K562 (cell line): ENCODE results near the gene ZNF740. TPM values are rescaled to one million over a fixed set of nuclear protein-coding genes. Genes with fewer than 3 reads are reported as not detected.

Experiments used
- ARHGAP35 ChIP-seq: fragments of 450-650 bp; IDR thresholded peaks from 2 replicates; pipeline ENCODE4 v1.6.1; 2018; ENCODE audit not compliant: partially characterized antibody
- CBX5 ChIP-seq: IDR thresholded peaks from 2 replicates; pipeline ENCODE4 v1.6.1; 2014; ENCODE audit warnings: low read depth, borderline replicate concordance
- CREB3 ChIP-seq: fragments of 450-650 bp; conservative IDR thresholded peaks from 2 replicates; pipeline ENCODE4 v1.6.1; 2016; ENCODE audit warnings: missing genetic modification characterization, low read depth, mild to moderate bottlenecking, missing compliant biosample characterization, moderate library complexity
- CTCF ChIP-seq, 3 experiments: IDR thresholded peaks in 2 of 3; conservative IDR thresholded peaks in 1 of 3; 2 replicates each; pipeline ENCODE4 v1.5.1; 2011 to 2012; ENCODE audit warnings: low read length in 3 of 3, mild to moderate bottlenecking in 3 of 3, control low read depth in 2 of 3, improper control_type of control experiment in 1 of 3, inconsistent platforms in 1 of 3, low read depth in 1 of 3, mixed read lengths in 1 of 3, moderate library complexity in 1 of 3; ENCODE audit not compliant: insufficient read depth in 2 of 3
- DDX20 ChIP-seq: fragments of 450-650 bp; IDR thresholded peaks from 2 replicates; pipeline ENCODE4 v1.6.1; 2016; ENCODE audit warnings: missing genetic modification characterization, low read depth, mild to moderate bottlenecking, missing compliant biosample characterization, moderate library complexity
- HSF4 ChIP-seq: fragments of 250-450 bp; sonication (Bioruptor Pico); IDR thresholded peaks from 2 replicates; pipeline ENCODE4 v2.1.2; 2022; ENCODE audit warnings: mild to moderate bottlenecking, moderate library complexity, borderline replicate concordance
- PHF8 ChIP-seq: fragments of 200-600 bp; sonication (generic); IDR thresholded peaks from 2 replicates; pipeline ENCODE4 v1.6.1; 2012; ENCODE audit warnings: mixed run types, mild to moderate bottlenecking, inconsistent platforms, low read length, moderate library complexity, borderline replicate concordance
- POLR2A ChIP-seq: fragments of 450-650 bp; conservative IDR thresholded peaks from 2 replicates; pipeline ENCODE4 v1.6.1; 2016
- RFX1 ChIP-seq: fragments of 450-650 bp; IDR thresholded peaks from 2 replicates; pipeline ENCODE4 v1.6.1; 2016; ENCODE audit warnings: mild to moderate bottlenecking, moderate library complexity
- SIN3B ChIP-seq: fragments of 450-650 bp; IDR thresholded peaks from 2 replicates; pipeline ENCODE4 v1.6.1; 2017; ENCODE audit warnings: low read depth, mild to moderate bottlenecking, moderate library complexity
- SNIP1 ChIP-seq: fragments of 450-650 bp; IDR thresholded peaks from 2 replicates; pipeline ENCODE4 v1.7.1; 2017; ENCODE audit warnings: low read depth, mild to moderate bottlenecking
- TAF1 ChIP-seq: IDR thresholded peaks from 2 replicates; pipeline ENCODE4 v1.6.1; 2011; ENCODE audit warnings: mild to moderate bottlenecking, low read length, moderate library complexity; ENCODE audit not compliant: insufficient read depth, control insufficient read depth, severe bottlenecking; ENCODE audit errors: extremely low read depth
- ZBTB40 ChIP-seq, 2 experiments: fragments of 450-650 bp in 1 of 2; sonication (generic) in 1 of 2; formaldehyde crosslinking in 1 of 2; IDR thresholded peaks; 2 replicates each; pipeline versions ENCODE4 v1.7.1 to v1.9.0; 2016 to 2022; ENCODE audit warnings: inconsistent platforms in 1 of 2, mild to moderate bottlenecking in 1 of 2, missing genetic modification reagents in 1 of 2
- ZNF384 ChIP-seq: IDR thresholded peaks from 2 replicates; pipeline ENCODE4 v1.6.1; 2012; ENCODE audit warnings: low read depth, low read length, improper control_type of control experiment
- polyA plus RNA-seq, 8 experiments: library from polyadenylated mRNA; depleted of rRNA in 4 of 8; stranded (reverse) in 5 of 8; unstranded in 3 of 8; fragments of >200 nt; fragmentation: Nextera tagmentation in 2 of 8; fragmentation: Illumina TruSeq in 1 of 8; extraction: Ambion mirVana in 2 of 8; extraction: Trizol in 1 of 8; gene quantifications; 2 replicates each; pipeline versions ENCODE4 v1.2.1 to v1.2.3, GENCODE V29; 2011 to 2014; ENCODE audit warnings: inconsistent platforms in 1 of 8, missing spikeins in 1 of 8
- total RNA-seq, 7 experiments: library from RNA; depleted of rRNA in 6 of 7; stranded (reverse); fragments of >200 nt in 6 of 7; fragmentation: Illumina TruSeq in 2 of 7; extraction: Trizol in 2 of 7; gene quantifications; 2 replicates each; pipeline versions ENCODE4 v1.2.1 to v1.2.3, GENCODE V29; 2011 to 2021; ENCODE audit warnings: low replicate concordance in 1 of 7

Gene ZNF740
- total and polyA plus RNA-seq, 9 of the 15 experiments (the other 6 are each of a cell fraction or from before 2014, with no cell fraction given): 0.57 to 46.4 (median 18.6) TPM

GRCh38 chr12:53180220-53180930 lies at the start of gene ZNF740, which contains the start of gene CSAD (continued):
- TF ChIP-seq TAF1: peak; percentile 85
- TF ChIP-seq ARHGAP35: no peak
- no peak for TF ChIP-seq HSF4 (CRISPR knock-in tag)
- no peak for TF ChIP-seq CREB3
- peak; percentile 79; the same call in 1 of the 2 replicates for TF ChIP-seq PHF8
- no peak for TF ChIP-seq DDX20
- TF ChIP-seq SNIP1: no peak
- no peak for TF ChIP-seq ZNF384
- 0 out of 2 replicates have a peak, but pooled peaks have one; percentile 27 for TF ChIP-seq CBX5
- TF ChIP-seq RFX1: no peak
- TF ChIP-seq POLR2A: peak; percentile 86
- peak; percentile 27; the same call in 1 of the 2 replicates for TF ChIP-seq SIN3B
- TF ChIP-seq ZBTB40 (IDR thresholded peaks at IDR 0.05): peak; percentile 98
- no peak for TF ChIP-seq ZBTB40 (CRISPR knock-in tag; IDR thresholded peaks at IDR 0.05)
- peak in 2 of 3 experiments; percentile 21 to 34; a peak in 3 of 6 replicates for TF ChIP-seq CTCF (IDR thresholded peaks at IDR 0.05 in 2 of 3, conservative IDR thresholded peaks at IDR 0.05 in 1 of 3; ENCODE audit: insufficient read depth in 2 of 3, low read depth in 1 of 3, low read length in 3 of 3)
